HEK293 (cell line): ENCODE data around the gene NDUFV1.

Experiments
- CTCF ChIP-seq: fragments of 450-650 bp; formaldehyde crosslinking; IDR thresholded peaks from 2 replicates; pipeline ENCODE4 v1.5.1; 2016; ENCODE audit warnings: missing biosample characterization, missing genetic modification characterization
- HOXA7 ChIP-seq: sonication (generic); formaldehyde crosslinking; IDR thresholded peaks from 2 replicates; pipeline ENCODE4 v1.8.1; 2022; ENCODE audit warnings: missing genetic modification reagents, borderline replicate concordance
- SALL2 ChIP-seq: fragments of 450-650 bp; formaldehyde crosslinking; IDR thresholded peaks from 2 replicates; pipeline ENCODE4 v1.5.0; 2017; ENCODE audit warnings: missing biosample characterization, mild to moderate bottlenecking, missing genetic modification characterization, borderline replicate concordance
- TCF7L2 ChIP-seq: IDR thresholded peaks from 2 replicates; pipeline ENCODE4 v1.6.1; 2011; ENCODE audit warnings: low read depth, mild to moderate bottlenecking, inconsistent platforms, low read length, moderate library complexity, borderline replicate concordance
- YY1 ChIP-seq: fragments of 450-650 bp; formaldehyde crosslinking; IDR thresholded peaks from 2 replicates; pipeline ENCODE4 v1.5.1; 2018; ENCODE audit warnings: missing biosample characterization, missing genetic modification characterization
- ZBTB21 ChIP-seq: fragments of 450-650 bp; formaldehyde crosslinking; IDR thresholded peaks from 2 replicates; pipeline ENCODE4 v1.5.1; 2017; ENCODE audit warnings: missing biosample characterization, missing genetic modification characterization
- ZBTB44 ChIP-seq: fragments of 450-650 bp; IDR thresholded peaks from 2 replicates; pipeline ENCODE4 v1.5.1; 2018; ENCODE audit warnings: missing biosample characterization, mild to moderate bottlenecking, missing genetic modification characterization
- ZNF138 ChIP-seq: fragments of 450-650 bp; formaldehyde crosslinking; IDR thresholded peaks from 2 replicates; pipeline ENCODE4 v1.5.1; 2016; ENCODE audit warnings: missing biosample characterization, missing genetic modification characterization, borderline replicate concordance
- ZNF140 ChIP-seq: fragments of 450-650 bp; formaldehyde crosslinking; IDR thresholded peaks from 2 replicates; pipeline ENCODE4 v1.5.1; 2016; ENCODE audit warnings: missing biosample characterization, missing genetic modification characterization
- ZNF174 ChIP-seq: fragments of 450-650 bp; formaldehyde crosslinking; IDR thresholded peaks from 2 replicates; pipeline ENCODE4 v1.5.0; 2017; ENCODE audit warnings: missing biosample characterization, mild to moderate bottlenecking, missing genetic modification characterization
- ZNF449 ChIP-seq: fragments of 450-650 bp; formaldehyde crosslinking; IDR thresholded peaks from 2 replicates; pipeline ENCODE4 v1.5.1; 2017; ENCODE audit warnings: missing biosample characterization, mild to moderate bottlenecking, missing genetic modification characterization, moderate library complexity
- ZNF624 ChIP-seq: fragments of 450-650 bp; formaldehyde crosslinking; IDR thresholded peaks from 2 replicates; pipeline ENCODE4 v1.5.1; 2017; ENCODE audit warnings: missing biosample characterization, missing genetic modification characterization

GRCh38 chr11:67631411-67631810, 24.7 kb downstream of the NDUFV1 start:
- TF ChIP-seq CTCF (no peak), HOXA7 (CRISPR knock-in tag) (no peak), ZNF624 (no peak), YY1 (tag by site-specific recombination) (no peak), ZNF138 (no peak), ZBTB21 (tag by site-specific recombination) (no peak), ZNF140 (tag by site-specific recombination) (no peak), ZBTB44 (tag by site-specific recombination) (no peak), ZNF174 (tag by site-specific recombination) (no peak), TCF7L2 (no peak), ZNF449 (tag by site-specific recombination) (no peak), SALL2 (tag by site-specific recombination) (no peak)
